SK-MEL-5 (cell line): ENCODE results near the gene PGLYRP3. TPM values are rescaled to one million over a fixed set of nuclear protein-coding genes. Genes with fewer than 3 reads are reported as not detected.
A peak's percentile ranks its signal among the peaks of the same experiment; 100 is the strongest.
"Not testable (repeated sequence)": the region's sequence is repeated elsewhere in the genome, so short reads cannot be mapped to it uniquely, and the experiment has no call there.

ENCODE experiments used
- DNase-seq: peaks from one replicate; pipeline ENCODE4 v3.0.0-alpha.2; 2016; ENCODE audit warnings: low read depth, low spot score
- in situ Hi-C: cut with HindIII; loops from 2 replicates; pipeline ENCODE4 v1.10.0; 2016; ENCODE audit warnings: low sequenced_read_pairs, high pct_unique_total_duplicates, low pct_unique_long_range_greater_than_20kb
- total RNA-seq: library from RNA; depleted of rRNA; stranded (reverse); fragments of >200 nt; shearing (Covaris generic); gene quantifications from 2 replicates; pipeline ENCODE4 v1.2.3, GENCODE V29; 2014

Gene PGLYRP3
- total RNA-seq, 1 experiment from 2014 or later, result not detected

- in situ Hi-C loops, result no loop called here
- DNase-seq, result no peak
Measured at GRCh38 chr1:153350321-153350957, 37.7 kb upstream of the PGLYRP3 start.

DNA sequence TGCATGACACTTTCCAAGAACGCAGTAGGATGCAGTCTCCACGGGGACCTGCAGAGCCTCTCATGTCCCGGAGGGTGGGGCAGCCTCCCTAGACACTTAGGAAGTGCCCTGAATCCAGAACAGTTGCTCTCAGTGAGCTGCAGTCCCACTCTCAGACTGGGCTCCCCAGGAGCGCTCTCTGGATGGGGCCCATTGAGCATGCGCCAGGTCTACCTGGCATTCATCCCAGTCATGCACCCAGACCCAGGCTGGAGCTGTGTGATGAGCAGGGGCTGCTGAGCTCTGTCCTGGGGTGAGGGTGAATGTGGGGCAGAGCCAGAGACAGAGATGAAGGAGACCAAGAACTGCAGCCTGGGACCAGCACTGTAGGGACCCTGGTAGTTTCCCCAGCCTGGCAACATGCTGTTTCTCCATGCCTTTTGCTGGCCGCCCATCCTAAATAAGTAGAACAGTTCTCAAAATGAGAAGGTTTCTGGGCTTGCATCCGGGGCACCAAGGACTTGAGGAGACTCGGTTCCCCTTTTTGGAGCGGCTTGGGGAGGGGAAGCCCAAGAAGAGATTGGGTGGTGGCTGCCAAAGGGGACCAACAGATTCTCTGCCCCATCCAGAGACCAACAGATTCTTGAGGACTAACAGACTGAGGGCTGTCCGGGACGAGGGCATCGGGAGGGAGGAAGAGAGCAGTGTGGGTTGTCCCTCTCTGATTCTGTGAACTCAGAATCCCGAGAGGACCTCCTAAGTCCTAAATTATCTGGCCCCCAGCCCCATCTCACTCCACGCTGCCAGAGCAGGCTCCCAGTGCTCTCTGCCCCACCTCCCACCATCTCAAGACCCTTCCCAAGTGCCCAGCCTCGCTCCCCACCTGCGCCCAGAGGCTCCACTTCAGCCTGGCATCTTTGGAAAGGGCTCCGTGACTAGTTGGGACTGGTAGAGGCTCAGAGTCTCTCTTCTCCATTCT lies 36.9 kb upstream of the PGLYRP3 start:
- in situ Hi-C loops, result no loop called here
- no peak for DNase-seq

DNA sequence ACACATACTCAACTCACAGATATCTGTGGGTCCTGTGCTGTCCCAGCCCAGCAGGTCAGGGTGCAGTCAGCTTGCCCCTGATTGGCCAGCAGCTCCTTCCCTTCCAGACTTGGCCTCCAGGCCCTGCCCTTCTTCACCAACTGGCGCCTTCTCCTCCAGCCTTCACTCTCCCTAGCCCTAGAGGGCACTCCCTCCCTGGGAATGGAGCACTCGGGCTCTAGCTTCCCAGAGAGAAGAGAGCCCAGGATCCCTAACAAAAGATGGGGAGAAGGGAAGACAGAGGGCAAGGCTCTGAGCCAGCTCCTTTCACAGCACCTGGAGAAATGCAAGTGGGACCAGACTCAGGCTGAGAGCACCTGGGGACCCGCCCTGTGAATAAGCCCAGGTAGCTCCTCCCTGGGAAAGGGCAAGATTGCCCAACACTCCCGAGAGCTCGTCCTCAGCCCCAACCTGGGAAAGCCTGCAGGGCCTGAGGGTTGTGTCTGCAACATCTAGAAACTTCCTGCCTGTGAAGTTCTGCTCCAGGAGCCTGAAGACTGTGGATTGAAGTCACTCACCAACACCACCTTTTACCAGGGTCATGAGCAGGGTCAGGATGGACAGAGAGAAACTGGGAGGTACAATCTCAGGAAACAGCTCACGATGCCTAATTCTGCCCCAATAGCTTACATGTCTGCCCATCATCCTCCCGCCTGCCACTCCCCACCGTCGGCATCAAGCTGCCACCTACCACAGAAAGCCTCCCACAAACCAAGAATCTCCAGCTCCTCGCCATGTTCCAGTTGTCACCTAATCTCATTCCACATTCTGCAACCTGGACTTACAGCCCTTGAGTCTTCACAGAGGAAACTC lies 36.0 kb upstream of the PGLYRP3 start, which contains the start of gene PGLYRP4:
PGLYRP4 (minus strand) TSS at position 331 of the 852 bp plus-strand sequence. CDS start 909 bp downstream, outside the sequence.
- DNase-seq, result peak; percentile 36
- in situ Hi-C loops, result no loop called here

- in situ Hi-C loops, result no loop called here
Measured at GRCh38 chr1:153347856-153348255, 35.1 kb upstream of the PGLYRP3 start.

GRCh38 chr1:153347049-153347448 lies 34.3 kb upstream of the PGLYRP3 start:
- in situ Hi-C loops, DNase-seq: not testable (repeated sequence)

More at GRCh38 chr1:153347856-153348255, 35.1 kb upstream of the PGLYRP3 start:
- DNase-seq, result no peak

- no peak for DNase-seq
- in situ Hi-C loops, result no loop called here
Measured at GRCh38 chr1:153346077-153346723, 33.4 kb upstream of the PGLYRP3 start.

DNA sequence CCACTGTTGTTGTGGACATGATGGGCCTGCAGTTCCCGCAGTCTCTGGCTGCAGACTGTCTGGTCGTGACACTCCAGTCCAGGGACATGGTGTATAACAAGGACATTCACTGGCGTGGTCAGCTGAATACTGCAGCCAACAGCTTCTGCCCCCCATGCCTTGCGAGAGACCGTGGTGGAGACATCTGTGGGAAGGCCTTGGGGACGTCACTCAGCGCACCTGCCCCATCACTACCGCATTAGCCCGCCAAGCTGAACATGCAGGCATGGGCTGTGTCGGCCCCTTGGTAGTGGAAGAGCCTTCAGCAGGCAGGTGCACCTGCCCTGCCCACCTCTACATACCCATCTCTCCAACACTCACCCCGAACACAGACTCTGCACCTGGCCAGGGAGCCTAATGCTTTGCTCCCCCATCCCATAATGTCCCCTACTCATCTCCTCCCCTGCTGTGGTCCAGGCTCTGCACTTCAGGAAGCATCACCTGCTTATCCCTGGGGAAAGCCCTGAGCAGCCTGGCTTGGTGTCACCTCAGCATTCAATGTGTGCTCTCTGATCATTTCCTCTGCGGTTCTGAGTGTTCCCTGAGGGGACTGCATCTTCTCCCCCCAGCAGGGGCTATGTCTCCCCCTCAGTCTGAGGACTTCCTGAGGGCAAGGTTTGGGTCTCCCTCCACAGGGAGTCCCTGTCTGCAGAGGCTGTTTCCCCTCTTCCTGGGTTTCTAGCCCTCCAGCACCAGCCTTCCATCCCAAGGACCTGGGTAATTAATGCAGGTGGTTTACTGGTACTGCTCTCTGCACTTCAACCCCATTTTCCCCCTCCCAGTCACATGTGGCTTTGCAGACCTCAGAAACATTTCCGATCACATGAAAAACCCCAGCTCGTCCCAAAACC lies 32.7 kb upstream of the PGLYRP3 start:
- in situ Hi-C loops, result no loop called here
- DNase-seq, result no peak

- in situ Hi-C loops, result no loop called here
- no peak for DNase-seq
Measured at GRCh38 chr1:153344718-153345025, 31.9 kb upstream of the PGLYRP3 start.

- no peak for DNase-seq
- in situ Hi-C loops, result no loop called here
Measured at GRCh38 chr1:153343811-153344717, 31.3 kb upstream of the PGLYRP3 start.

DNA sequence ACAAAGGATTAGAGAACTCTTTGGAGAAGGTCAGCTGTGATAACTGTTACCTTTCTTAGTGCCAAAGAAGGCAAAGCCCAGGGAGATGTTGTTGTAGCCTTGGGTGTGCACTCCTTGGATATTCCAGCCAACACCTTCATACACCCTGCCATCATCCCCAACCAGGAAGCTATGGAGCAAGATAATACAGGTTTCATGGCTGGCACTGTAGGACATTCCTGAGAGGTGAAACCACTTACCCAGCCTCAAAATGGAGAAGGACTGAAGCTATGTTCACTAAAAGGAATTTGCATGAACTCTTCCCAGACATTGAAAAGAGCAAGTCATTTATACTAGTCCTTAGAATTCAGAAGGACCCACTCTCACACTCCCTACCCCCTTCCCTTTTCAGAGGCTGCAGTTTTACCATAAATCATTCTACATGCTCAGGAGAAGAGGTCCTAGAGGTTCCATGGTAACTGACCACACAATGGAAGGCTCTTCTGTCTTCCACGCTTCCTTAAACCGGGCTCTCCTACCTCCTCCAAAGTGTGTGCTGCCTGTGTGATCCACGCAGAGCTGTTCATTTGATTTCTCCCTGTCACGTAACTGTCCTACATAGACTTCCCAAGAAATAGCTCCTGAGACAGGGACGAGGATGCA lies 30.4 kb upstream of the PGLYRP3 start:
- DNase-seq, result no peak
- in situ Hi-C loops, result no loop called here

GRCh38 chr1:153342178-153342577 lies 29.4 kb upstream of the PGLYRP3 start:
- in situ Hi-C loops, result no loop called here
- no peak for DNase-seq

- no peak for DNase-seq
- in situ Hi-C loops, result no loop called here
Measured at GRCh38 chr1:153341431-153341934, 28.7 kb upstream of the PGLYRP3 start.

DNA sequence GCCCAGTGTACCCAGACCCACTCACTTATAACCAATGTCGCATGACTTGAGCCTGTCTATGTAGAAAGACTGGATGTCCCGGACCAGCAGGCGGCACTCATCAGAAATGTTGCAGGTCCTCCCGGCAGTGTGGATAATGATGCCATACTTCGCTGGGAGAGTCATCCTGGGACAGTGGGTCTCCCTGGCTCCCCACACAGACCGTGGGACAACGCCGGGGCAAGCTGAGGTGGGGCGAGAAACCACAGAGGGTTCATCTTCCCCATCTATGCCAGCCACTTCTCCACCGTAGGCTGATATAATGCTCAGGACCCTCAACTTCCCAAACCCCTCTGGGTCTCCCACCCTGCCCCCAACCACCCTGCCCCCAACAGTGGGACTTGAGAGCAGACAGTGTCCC lies 27.6 kb upstream of the PGLYRP3 start:
- DNase-seq, result no peak
- in situ Hi-C loops, result no loop called here

GRCh38 chr1:153339802-153340201 lies 27.1 kb upstream of the PGLYRP3 start:
- DNase-seq, result no peak
- in situ Hi-C loops, result no loop called here
